NCI-H2171 treated with DMSO at 0.1 percent for 48 hours (cell line): Measurements from ENCODE around the gene HSD17B12.
A peak's percentile ranks its signal among the peaks of the same experiment; 100 is the strongest.

ENCODE experiments used
- DNase-seq: peaks from one replicate; lab custom pipeline; 2025; lab: John Stamatoyannopoulos, UW

The HSD17B12 gene

DNA sequence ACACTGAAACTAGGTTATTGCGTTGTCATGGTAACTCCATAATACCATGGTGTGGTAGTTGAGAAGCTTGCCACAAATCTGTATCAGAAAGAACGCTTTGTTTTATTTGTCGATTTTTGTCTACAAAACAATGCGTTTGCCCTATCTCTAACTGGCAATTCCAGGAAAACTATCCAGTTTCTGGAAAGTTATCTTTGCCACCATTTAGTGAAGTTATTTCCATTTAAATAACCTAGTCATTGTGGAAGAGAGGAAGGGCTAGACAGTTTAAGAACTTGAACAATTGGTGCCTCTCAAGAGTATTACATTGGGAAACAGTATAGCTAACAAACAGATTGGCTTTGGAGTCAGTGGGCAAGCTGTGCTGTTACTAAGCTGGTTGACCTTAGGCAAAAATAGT is 7.9 kb downstream of the HSD17B12 start:
- no peak for DNase-seq

DNA sequence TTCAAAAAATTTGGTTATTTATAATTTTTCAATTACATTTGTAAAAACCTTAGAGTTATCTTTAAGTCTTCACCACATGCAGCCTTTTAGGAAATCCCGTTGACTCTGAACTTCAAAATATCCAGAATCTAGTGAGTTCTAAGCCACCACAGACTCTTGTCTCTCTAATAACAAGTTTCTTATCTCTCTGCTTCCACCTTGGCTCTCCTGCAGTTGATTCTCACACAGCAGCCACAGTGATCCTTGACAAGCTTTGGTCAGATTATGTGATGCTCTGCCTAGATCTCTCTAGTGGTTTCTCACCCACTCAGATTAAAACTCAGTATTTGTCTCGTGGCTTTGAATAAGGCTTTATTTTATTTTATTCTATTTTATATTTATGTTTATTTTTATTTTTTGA is 8.6 kb downstream of the HSD17B12 start:
- DNase-seq = no peak

- no peak for DNase-seq
Measured at GRCh38 chr11:43690929-43691725, 10.6 kb downstream of the HSD17B12 start.

DNA sequence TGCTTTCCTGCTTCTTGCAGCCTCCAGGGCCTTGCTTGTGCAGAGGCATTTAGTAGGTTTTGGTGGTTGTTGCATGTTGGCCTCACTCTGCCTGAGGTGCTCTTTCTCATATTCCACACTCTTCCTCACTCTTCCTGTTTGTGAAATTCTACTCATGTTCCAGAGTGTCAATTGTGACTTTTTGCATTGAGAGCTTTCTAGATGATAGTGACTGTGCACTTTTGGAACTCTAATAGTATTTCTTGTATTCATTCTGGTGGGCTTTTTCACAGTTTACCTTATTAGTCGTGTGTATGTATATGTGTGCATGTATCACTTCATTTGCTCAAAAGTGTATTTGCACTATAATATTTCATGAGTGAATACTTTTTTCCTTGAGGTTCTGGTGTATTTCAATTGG is 11.3 kb downstream of the HSD17B12 start:
- DNase-seq = no peak

- no peak for DNase-seq
Measured at GRCh38 chr11:43693069-43693468, 12.5 kb downstream of the HSD17B12 start.

- no peak for DNase-seq
Measured at GRCh38 chr11:43693731-43694130, 13.2 kb downstream of the HSD17B12 start.

DNA sequence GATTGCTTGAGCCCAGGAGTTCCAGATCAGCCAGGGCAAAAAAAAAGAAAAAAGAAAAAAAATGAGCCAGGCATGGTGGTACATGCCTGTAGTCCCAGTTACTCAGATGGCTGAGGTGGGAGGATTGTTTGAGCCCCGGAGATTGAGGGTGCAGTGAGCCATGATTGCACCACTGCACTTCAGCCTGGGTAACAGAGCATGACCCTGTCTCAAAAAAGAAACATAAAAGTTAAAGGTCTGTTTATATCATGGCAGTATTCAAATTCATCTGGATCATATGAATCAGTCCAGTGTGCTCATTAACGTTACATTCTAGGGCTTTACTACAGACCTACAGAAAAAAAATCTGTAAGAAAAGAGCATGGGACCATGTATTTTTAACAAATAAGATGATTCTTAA is 13.9 kb downstream of the HSD17B12 start:
- no peak for DNase-seq

GRCh38 chr11:43697679-43698078 is 17.1 kb downstream of the HSD17B12 start:
- DNase-seq = no peak

DNA sequence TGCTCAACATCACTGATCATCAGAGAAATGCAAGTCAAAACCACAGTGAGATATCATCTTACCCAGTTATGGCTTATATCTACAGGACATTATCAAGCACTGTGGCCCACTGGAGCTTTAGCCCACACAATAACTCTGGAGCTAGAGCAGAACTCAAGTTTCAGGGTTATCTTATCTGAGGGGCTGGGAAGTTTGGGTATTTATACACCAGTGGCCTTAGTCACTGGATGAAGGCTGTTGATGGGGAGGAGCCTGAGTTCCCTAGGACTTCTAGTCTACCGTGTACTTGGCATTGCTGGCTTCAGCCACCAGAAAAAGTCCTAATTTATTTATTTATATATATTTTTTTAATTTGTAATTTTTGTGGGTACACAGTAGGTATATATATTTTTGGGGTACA is 19.3 kb downstream of the HSD17B12 start:
- DNase-seq = no peak

DNA sequence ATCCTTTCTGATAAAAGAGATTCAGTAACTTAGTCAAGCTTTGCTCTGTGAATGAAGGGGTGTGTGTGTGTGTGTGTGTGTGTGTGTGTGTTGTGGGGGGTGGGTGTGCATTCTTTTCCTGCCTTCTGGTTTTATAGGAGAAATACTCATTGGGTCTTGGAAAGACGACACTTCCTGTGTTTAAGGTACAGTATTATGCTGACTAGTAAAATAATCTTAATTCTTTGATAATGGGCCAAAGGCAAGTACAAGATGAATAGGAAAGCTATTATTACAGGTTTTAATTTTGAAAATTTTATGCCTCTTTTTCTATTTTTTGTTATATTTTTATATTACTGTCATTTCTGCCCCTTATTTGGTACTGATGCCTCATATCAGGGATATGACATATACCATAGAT is 26.1 kb downstream of the HSD17B12 start:
- no peak for DNase-seq

DNA sequence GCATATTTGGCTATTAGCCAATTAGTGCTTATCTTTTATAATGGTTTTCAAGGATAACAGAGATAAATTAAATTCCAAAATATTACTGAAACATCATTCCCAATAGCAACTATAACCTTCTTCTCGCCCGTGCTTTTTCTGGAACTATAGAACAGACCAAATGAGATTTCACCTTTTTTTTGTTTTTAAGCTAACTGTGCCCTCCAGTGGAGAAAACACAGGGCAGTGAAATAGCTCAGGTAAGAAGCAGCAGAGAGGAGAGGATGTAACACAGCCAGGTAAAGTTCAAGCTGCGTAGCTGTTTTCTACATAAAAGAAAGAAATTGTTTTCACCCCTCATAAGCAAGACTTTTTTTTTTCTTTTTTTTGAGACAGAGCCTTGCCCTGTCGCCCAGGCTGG is 28.2 kb downstream of the HSD17B12 start:
- DNase-seq = no peak

DNA sequence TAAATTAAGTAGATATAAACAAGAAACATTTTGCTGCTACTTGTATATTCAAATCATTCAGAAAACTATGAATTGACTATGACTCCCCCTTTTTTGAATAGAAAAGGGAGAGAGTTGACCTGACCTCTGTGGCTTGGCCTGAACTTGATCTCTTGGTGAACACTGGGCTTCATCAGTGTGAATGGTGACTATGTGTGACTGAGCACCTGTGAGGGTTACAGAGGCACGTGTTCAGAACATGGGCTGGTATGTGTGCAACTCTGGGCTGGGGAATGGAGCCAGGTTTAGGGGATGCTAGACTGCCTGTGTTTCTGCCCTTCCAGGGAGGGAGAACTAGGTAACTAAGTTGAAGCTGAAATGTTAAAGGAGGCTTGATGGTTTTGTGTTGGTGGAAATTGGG is 29.2 kb downstream of the HSD17B12 start:
- no peak for DNase-seq

DNA sequence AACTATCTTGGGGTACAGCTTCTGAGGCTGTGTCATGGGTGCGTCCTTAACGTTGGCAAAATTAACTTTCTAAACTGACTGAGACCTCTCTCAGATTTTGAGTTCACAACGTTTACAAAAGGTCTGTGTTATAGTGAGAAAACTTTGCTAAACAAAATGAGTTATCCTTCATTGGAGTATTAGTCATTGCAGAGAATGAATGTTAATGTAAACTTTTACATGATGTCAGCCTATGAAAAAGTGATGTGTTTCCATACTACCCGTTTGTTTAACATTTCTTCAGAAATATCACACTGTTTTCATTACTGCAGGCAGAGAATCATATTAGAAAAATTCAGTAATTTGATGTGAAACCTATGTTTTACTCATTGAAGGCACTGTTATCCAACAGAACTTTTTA is 32.1 kb downstream of the HSD17B12 start:
- DNase-seq = no peak

DNA sequence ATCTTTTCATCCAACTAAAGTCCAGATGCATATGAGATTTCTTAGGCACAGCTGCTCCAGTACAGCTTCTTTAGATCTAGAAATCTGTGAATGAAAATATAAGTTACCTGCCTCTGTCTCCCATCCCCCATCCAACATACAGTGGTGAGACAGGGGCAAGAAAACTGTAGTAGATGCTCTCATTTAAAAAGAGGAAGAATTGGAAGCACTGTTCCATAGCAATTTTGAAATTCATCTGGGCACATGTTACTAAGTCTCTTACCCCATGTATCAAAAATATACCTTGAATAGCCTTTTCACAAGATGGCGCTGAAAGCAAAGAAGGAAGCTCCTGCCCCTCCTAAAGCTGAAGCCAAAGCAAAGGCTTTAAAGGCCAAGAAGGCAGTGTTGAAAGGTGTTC is 37.8 kb downstream of the HSD17B12 start:
- DNase-seq = no peak

DNA sequence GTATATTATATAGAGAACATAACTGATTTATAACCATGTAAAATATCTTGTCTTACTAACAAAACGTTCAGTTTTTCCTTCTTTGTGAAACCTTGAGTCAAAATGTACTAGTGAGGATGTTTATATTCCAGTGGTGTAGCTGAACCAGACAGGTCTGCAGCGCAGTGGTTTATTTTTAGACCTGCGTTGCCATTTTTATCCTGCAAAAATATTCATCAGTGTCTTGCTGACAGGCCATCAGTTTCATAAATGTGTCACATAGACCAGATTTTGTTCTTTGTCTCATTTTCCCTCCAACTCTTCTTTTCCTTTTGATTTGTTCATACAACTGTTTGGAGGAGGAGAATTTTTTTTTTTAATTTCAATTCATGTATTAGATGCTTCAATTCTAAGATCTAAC is 43.1 kb downstream of the HSD17B12 start:
- no peak for DNase-seq

DNA sequence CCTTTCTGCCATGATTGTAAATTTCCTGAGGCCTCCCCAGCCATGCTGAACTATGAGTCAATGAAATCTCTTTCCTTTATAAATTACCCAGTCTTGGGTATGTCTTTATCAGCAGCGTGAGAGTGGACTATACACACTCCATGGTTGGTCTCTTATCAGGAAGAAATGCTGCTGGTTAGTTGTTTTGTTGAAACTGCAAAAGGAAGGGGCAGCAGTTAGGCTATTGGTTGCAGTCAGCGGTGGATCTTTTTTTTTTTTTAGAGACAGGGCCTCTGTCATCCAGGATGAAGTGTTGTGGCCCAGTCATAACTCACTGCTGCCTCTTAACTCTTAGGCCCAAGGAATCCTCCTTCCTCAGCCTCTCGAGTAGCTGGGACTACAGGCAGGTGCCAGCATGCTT is 51.7 kb downstream of the HSD17B12 start:
- no peak for DNase-seq

DNA sequence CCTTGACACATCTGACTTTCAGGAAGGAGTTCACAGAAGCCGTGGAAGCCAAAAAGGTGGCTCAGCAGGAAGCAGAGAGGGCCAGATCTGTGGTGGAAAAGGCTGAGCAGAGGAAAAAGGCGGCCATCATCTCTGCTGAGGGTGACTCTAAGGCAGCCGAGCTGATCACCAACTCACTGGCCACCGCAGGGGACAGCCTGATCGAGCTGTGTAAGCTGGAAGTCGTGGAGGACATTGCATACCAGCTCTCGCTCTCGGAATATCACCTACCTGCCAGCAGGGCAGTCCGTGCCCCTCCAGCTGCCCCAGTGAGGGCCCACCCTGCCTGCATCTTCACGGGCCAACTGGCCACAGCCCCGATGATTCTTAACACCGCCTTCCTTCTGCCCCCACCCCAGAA is 53.7 kb downstream of the HSD17B12 start:
- no peak for DNase-seq

DNA sequence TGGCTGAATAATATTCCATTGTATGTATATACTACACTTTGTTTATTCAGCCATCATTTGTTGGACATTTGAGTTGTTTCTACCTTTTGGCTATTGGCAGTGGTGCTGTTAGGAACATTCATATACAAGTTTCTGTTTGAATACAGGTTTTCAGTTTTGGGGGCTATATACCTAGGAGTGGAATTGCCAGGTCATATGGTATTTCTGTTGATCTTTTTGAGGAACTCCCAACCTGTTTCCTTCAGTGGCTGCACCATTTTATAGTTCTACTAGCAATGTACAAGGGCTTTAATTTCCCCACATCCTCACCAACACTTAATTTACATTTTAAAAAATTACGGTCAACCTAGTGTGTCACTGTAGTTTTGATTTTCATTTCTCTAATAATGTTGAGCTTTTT is 54.6 kb downstream of the HSD17B12 start:
- no peak for DNase-seq

- no peak for DNase-seq
Measured at GRCh38 chr11:43735961-43736360, 55.4 kb downstream of the HSD17B12 start.

DNA sequence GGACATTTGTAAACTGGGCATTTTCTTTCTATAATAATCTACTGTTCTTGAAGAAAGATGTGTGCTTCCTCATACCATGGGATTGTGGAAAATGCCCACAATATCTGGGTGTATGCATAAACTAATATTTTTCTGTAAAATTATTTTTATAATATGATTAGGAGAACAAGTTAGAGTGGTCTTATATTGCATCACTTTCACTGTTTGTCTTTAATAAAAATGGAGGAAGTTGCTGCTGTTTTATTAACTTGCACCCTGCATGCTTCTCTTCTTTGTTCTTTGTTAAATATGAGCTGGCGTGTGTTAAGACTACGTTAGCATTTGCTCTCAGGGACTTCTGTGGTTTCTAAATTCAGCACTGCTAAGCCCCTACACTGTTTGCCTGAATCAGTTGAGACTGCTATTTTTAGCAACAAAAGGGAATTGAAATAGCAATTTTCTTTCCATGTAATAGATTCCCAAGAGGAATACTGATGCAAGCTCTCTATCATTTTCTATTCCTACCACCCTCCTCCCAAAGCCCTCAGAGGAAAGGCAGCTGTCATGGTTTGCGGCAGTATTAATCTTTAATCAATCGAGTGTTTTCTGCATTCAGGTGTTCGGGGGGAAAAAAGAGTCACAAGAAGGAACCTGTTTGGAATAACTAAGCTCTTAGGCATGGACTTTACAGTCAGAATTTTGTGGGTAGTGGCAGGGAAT is 56.1 kb downstream of the HSD17B12 start:
- peak; percentile 52 for DNase-seq

DNA sequence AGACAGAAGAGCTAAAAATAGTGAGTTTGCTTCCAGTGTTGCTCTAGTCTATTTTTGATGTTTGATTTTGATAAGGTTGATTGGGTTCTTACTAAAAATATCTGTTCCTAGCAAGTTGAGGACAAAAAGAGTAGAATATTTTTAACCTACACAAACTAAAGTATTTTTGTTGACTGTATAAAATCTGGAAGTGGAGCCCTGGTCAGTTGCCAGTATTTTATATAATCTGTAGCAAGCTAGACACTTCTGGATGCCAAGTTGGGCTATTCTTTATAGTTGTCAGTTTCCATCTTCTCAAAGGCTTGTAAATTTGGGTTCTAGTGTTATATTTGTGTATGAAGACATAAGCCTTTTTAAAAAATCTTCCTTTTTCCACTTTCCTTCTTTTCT is 56.7 kb downstream of the HSD17B12 start:
- DNase-seq = no peak

GRCh38 chr11:43738600-43739409 is 58.3 kb downstream of the HSD17B12 start:
- peak; percentile 10 for DNase-seq

- DNase-seq = no peak
Measured at GRCh38 chr11:43746670-43747069, 66.1 kb downstream of the HSD17B12 start.
